SK-N-SH treated with all-trans-retinoic acid at 6 μM for 48 hours (cell line): ENCODE results near the gene CHDH.

ENCODE experiments used
- ATAC-seq: fragments of 200-7000 bp; cut with Tn5 transposase; 3 replicates; pipeline ENCODE4 v1.9.1; 2020; ENCODE audit warnings: mild to moderate bottlenecking, moderate library complexity
- ARNTL ChIP-seq: fragments of 450-650 bp; formaldehyde crosslinking; IDR thresholded peaks from 2 replicates; pipeline ENCODE4 v1.5.0; 2020; ENCODE audit warnings: low read depth, mild to moderate bottlenecking, moderate library complexity, borderline replicate concordance
- CREB5 ChIP-seq: fragments of 250-450 bp; sonication (Bioruptor Pico); IDR thresholded peaks from 2 replicates; pipeline ENCODE4 v1.5.1; 2020; ENCODE audit warnings: low read depth, mild to moderate bottlenecking, moderate library complexity
- CSDC2 ChIP-seq: fragments of 250-450 bp; sonication (Bioruptor Pico); IDR thresholded peaks from 2 replicates; pipeline ENCODE4 v1.5.0; 2020; ENCODE audit warnings: mild to moderate bottlenecking, moderate library complexity
- CSRNP3 ChIP-seq: fragments of 250-450 bp; sonication (Bioruptor Pico); IDR thresholded peaks from 2 replicates; pipeline ENCODE4 v1.5.1; 2021; ENCODE audit warnings: mild to moderate bottlenecking, moderate library complexity
- ESRRG ChIP-seq: fragments of 250-450 bp; sonication (Bioruptor Pico); IDR thresholded peaks from 2 replicates; pipeline ENCODE4 v1.6.1; 2021; ENCODE audit warnings: mild to moderate bottlenecking
- GLIS3 ChIP-seq: fragments of 250-450 bp; sonication (Bioruptor Pico); IDR thresholded peaks from 2 replicates; pipeline ENCODE4 v1.5.0; 2020; ENCODE audit warnings: mild to moderate bottlenecking, moderate library complexity
- ISL1 ChIP-seq: fragments of 250-450 bp; sonication (Bioruptor Pico); IDR thresholded peaks from 2 replicates; pipeline ENCODE4 v2.1.2; 2022; ENCODE audit warnings: mild to moderate bottlenecking, moderate library complexity
- OSR1 ChIP-seq: fragments of 250-450 bp; sonication (Bioruptor Pico); IDR thresholded peaks from 2 replicates; pipeline ENCODE4 v1.8.0; 2022; ENCODE audit warnings: moderate library complexity, mild to moderate bottlenecking, inconsistent platforms
- PATZ1 ChIP-seq: fragments of 250-450 bp; sonication (Bioruptor Pico); IDR thresholded peaks from 2 replicates; pipeline ENCODE4 v1.8.0; 2020; ENCODE audit warnings: mild to moderate bottlenecking, moderate library complexity, borderline replicate concordance
- POU6F1 ChIP-seq: fragments of 250-450 bp; sonication (Bioruptor Pico); IDR thresholded peaks from 2 replicates; pipeline ENCODE4 v1.8.0; 2021; ENCODE audit warnings: low read depth, mild to moderate bottlenecking, moderate library complexity, borderline replicate concordance
- PPARA ChIP-seq: fragments of 250-450 bp; sonication (Bioruptor Pico); IDR thresholded peaks from 2 replicates; pipeline ENCODE4 v1.5.0; 2020; ENCODE audit warnings: mild to moderate bottlenecking, borderline replicate concordance
- RARB ChIP-seq: fragments of 250-450 bp; sonication (Bioruptor Pico); IDR thresholded peaks from 2 replicates; pipeline ENCODE4 v1.8.0; 2021; ENCODE audit warnings: mild to moderate bottlenecking, moderate library complexity
- SNAI2 ChIP-seq: fragments of 250-450 bp; sonication (Bioruptor Pico); IDR thresholded peaks from 2 replicates; pipeline ENCODE4 v1.5.0; 2020; ENCODE audit warnings: mild to moderate bottlenecking, moderate library complexity
- TCF4 ChIP-seq: fragments of 250-450 bp; sonication (Bioruptor Pico); IDR thresholded peaks from 2 replicates; pipeline ENCODE4 v1.8.0; 2021; ENCODE audit warnings: mild to moderate bottlenecking, moderate library complexity, borderline replicate concordance
- TOX ChIP-seq: fragments of 250-450 bp; sonication (Bioruptor Pico); IDR thresholded peaks from 2 replicates; pipeline ENCODE4 v1.8.0; 2021; ENCODE audit warnings: mild to moderate bottlenecking, moderate library complexity, borderline replicate concordance
- TSHZ2 ChIP-seq: fragments of 250-450 bp; sonication (Bioruptor Pico); IDR thresholded peaks from 2 replicates; pipeline ENCODE4 v1.5.0; 2020; ENCODE audit warnings: mild to moderate bottlenecking, moderate library complexity
- ZC3H10 ChIP-seq: fragments of 250-450 bp; sonication (Bioruptor Pico); IDR thresholded peaks from 2 replicates; pipeline ENCODE4 v1.5.1; 2021; ENCODE audit warnings: mild to moderate bottlenecking, moderate library complexity
- ZFP3 ChIP-seq: fragments of 250-450 bp; sonication (Bioruptor Pico); IDR thresholded peaks from 2 replicates; pipeline ENCODE4 v1.5.0; 2020; ENCODE audit warnings: mild to moderate bottlenecking, moderate library complexity
- ZNF565 ChIP-seq: fragments of 450-650 bp; formaldehyde crosslinking; conservative IDR thresholded peaks from 2 replicates; pipeline ENCODE4 v1.5.0; 2020; ENCODE audit warnings: low read depth, mild to moderate bottlenecking, moderate library complexity
- ZNF70 ChIP-seq: fragments of 450-650 bp; formaldehyde crosslinking; IDR thresholded peaks from 2 replicates; pipeline ENCODE4 v1.5.0; 2020; ENCODE audit warnings: mild to moderate bottlenecking, moderate library complexity
- ZNF8 ChIP-seq: fragments of 450-650 bp; formaldehyde crosslinking; IDR thresholded peaks from 2 replicates; pipeline ENCODE4 v1.5.0; 2020; ENCODE audit warnings: mild to moderate bottlenecking, moderate library complexity

CHDH gene

GRCh38 chr3:53816425-53816824 lies 29.8 kb downstream of the CHDH start (continued):
- TF ChIP-seq OSR1 (CRISPR knock-in tag) = no peak
- TF ChIP-seq TSHZ2 (CRISPR knock-in tag) = no peak
- TF ChIP-seq ZFP3 (CRISPR knock-in tag) = no peak
- no peak for TF ChIP-seq PPARA (CRISPR knock-in tag)
- no peak for TF ChIP-seq ZNF70 (CRISPR knock-in tag)
- no peak for TF ChIP-seq ISL1
- TF ChIP-seq ZNF565 (CRISPR knock-in tag) = no peak
- TF ChIP-seq ARNTL (CRISPR knock-in tag) = no peak
- TF ChIP-seq TCF4 = no peak

- TF ChIP-seq ZC3H10 (CRISPR knock-in tag) (no peak), CSDC2 (no peak), ESRRG (no peak), ZNF8 (CRISPR knock-in tag) (no peak), ZNF565 (CRISPR knock-in tag) (no peak), POU6F1 (CRISPR knock-in tag) (no peak), TCF4 (no peak), TSHZ2 (CRISPR knock-in tag) (no peak), RARB (CRISPR knock-in tag) (no peak), TOX (CRISPR knock-in tag) (no peak), CSRNP3 (CRISPR knock-in tag) (no peak), CREB5 (CRISPR knock-in tag) (no peak), OSR1 (CRISPR knock-in tag) (no peak), SNAI2 (no peak), ZNF70 (CRISPR knock-in tag) (no peak), GLIS3 (no peak), PPARA (CRISPR knock-in tag) (no peak), PATZ1 (CRISPR knock-in tag) (no peak)
- no peak for ATAC-seq
These were observed 30.6 kb downstream of the CHDH start for GRCh38 chr3:53815651-53816050.
